Measurements from ENCODE around the gene GRPEL2. TPM values are rescaled to one million over a fixed set of nuclear protein-coding genes. Genes with fewer than 3 reads are reported as not detected.

GRPEL2 gene
- total RNA-seq, 2 experiments from 2014 or later, result 43.8 to 49.4 TPM

- H3K27me3 Mint-ChIP-seq, result no peaks in the 10 kb centered on the region
- POLR2A ChIA-PET, result interaction anchor here (0.9 to 2.6 kb wide), 3 partner anchors 28 to 179 kb away, joined by 3 to 12 read pairs (median 5); partner anchors contain the start of genes CSNK1A1 and GRPEL2
- H3K4me1 Mint-ChIP-seq, result no peaks in the 10 kb centered on the region
- no peak for DNase-seq
- no peaks in the 10 kb centered on the region for H3K9me3 Mint-ChIP-seq
- H3K36me3 Mint-ChIP-seq (ENCODE audit: low read depth), result peaks cover 7% of the 10 kb centered on the region
- CTCF ChIA-PET, result interaction anchor here (0.6 to 18.0 kb wide), 13 partner anchors 9 to 190 kb away, joined by 3 to 278 read pairs (median 5); partner anchors contain the start of gene PCYOX1L
- no peak overlapping the region for H3K27ac Mint-ChIP-seq
- H3K4me3 Mint-ChIP-seq, result no peak overlapping the region
These were observed 27.6 kb downstream of the GRPEL2 start for GRCh38 chr5:149372932-149373331.

GRCh38 chr5:149374303-149374702 lies 29.0 kb downstream of the GRPEL2 start:
- CTCF ChIA-PET, result interaction anchor here (1.1 to 18.0 kb wide), 3 partner anchors 28 to 56 kb away, joined by 3 to 278 read pairs (median 3); no protein-coding TSS in a partner anchor
- H3K36me3 Mint-ChIP-seq (ENCODE audit: low read depth), result peaks cover 2% of the 10 kb centered on the region
- H3K27ac Mint-ChIP-seq, result no peak overlapping the region
- no peaks in the 10 kb centered on the region for H3K27me3 Mint-ChIP-seq
- POLR2A ChIA-PET, result no interaction called here
- no peak for DNase-seq
- H3K4me1 Mint-ChIP-seq, result no peaks in the 10 kb centered on the region
- no peak overlapping the region for H3K4me3 Mint-ChIP-seq
- H3K9me3 Mint-ChIP-seq, result no peaks in the 10 kb centered on the region

- Mint-ChIP-seq H3K36me3 (ENCODE audit: low read depth) (peaks cover 2% of the 10 kb centered on the region), H3K4me1 (no peaks in the 10 kb centered on the region), H3K4me3 (no peak overlapping the region), H3K27ac (no peak overlapping the region), H3K27me3 (no peaks in the 10 kb centered on the region), H3K9me3 (no peaks in the 10 kb centered on the region)
- CTCF ChIA-PET, result interaction anchor here (3.0 to 18.0 kb wide), 2 partner anchors 8 to 57 kb away, joined by 14 to 278 read pairs; no protein-coding TSS in a partner anchor
- no peak for DNase-seq
- POLR2A ChIA-PET, result interaction anchor here (1.6 kb wide), 1 partner anchor 58 kb away, joined by 3 read pairs; no protein-coding TSS in a partner anchor
These were observed 29.5 kb downstream of the GRPEL2 start for GRCh38 chr5:149374801-149375200.

- H3K4me3 Mint-ChIP-seq, result no peak overlapping the region
- no peaks in the 10 kb centered on the region for H3K27me3 Mint-ChIP-seq
- no peak overlapping the region for H3K27ac Mint-ChIP-seq
- POLR2A ChIA-PET, result interaction anchor here (1.6 kb wide), 1 partner anchor 58 kb away, joined by 3 read pairs; no protein-coding TSS in a partner anchor
- H3K36me3 Mint-ChIP-seq (ENCODE audit: low read depth), result no peaks in the 10 kb centered on the region
- CTCF ChIA-PET, result interaction anchor here (0.9 to 18.0 kb wide), 7 partner anchors 8 to 497 kb away, joined by 3 to 278 read pairs (median 3); no protein-coding TSS in a partner anchor
- no peaks in the 10 kb centered on the region for H3K9me3 Mint-ChIP-seq
- no peaks in the 10 kb centered on the region for H3K4me1 Mint-ChIP-seq
- DNase-seq, result no peak
These were observed 30.1 kb downstream of the GRPEL2 start for GRCh38 chr5:149375434-149375833.

- Mint-ChIP-seq H3K27me3 (no peaks in the 10 kb centered on the region), H3K4me1 (no peaks in the 10 kb centered on the region), H3K27ac (no peak overlapping the region), H3K4me3 (no peak overlapping the region), H3K9me3 (no peaks in the 10 kb centered on the region), H3K36me3 (ENCODE audit: low read depth) (no peaks in the 10 kb centered on the region)
- ChIA-PET POLR2A (interaction anchor here (0.6 to 1.6 kb wide), 3 partner anchors 18 to 821 kb away, joined by 3 to 7 read pairs (median 4); partner anchors contain the start of gene PCYOX1L), CTCF (interaction anchor here (0.9 to 18.0 kb wide), 7 partner anchors 9 to 497 kb away, joined by 3 to 278 read pairs (median 3); no protein-coding TSS in a partner anchor)
- DNase-seq, result no peak
These were observed 30.8 kb downstream of the GRPEL2 start for GRCh38 chr5:149376104-149376503.

- ChIA-PET POLR2A (interaction anchor here (0.6 to 1.4 kb wide), 2 partner anchors 19 to 820 kb away, joined by 4 to 7 read pairs; partner anchors contain the start of gene PCYOX1L), CTCF (interaction anchor here (1.5 to 18.0 kb wide), 3 partner anchors 10 to 186 kb away, joined by 6 to 278 read pairs (median 14); no protein-coding TSS in a partner anchor)
- H3K9me3 Mint-ChIP-seq, result no peaks in the 10 kb centered on the region
- H3K4me1 Mint-ChIP-seq, result no peaks in the 10 kb centered on the region
- H3K4me3 Mint-ChIP-seq, result no peak overlapping the region
- peaks cover under 1% of the 10 kb centered on the region for H3K27me3 Mint-ChIP-seq
- no peak overlapping the region for H3K27ac Mint-ChIP-seq
- H3K36me3 Mint-ChIP-seq (ENCODE audit: low read depth), result no peaks in the 10 kb centered on the region
- no peak for DNase-seq
These were observed 31.6 kb downstream of the GRPEL2 start for GRCh38 chr5:149376711-149377447.

GRCh38 chr5:149378241-149378820 lies 33.0 kb downstream of the GRPEL2 start:
- Mint-ChIP-seq H3K27ac (no peak overlapping the region), H3K9me3 (no peaks in the 10 kb centered on the region), H3K4me3 (no peak overlapping the region), H3K4me1 (no peaks in the 10 kb centered on the region), H3K36me3 (ENCODE audit: low read depth) (no peaks in the 10 kb centered on the region), H3K27me3 (peaks cover 1% of the 10 kb centered on the region)
- no peak for DNase-seq
- ChIA-PET CTCF (no interaction called here), POLR2A (no interaction called here)

- H3K9me3 Mint-ChIP-seq, result no peaks in the 10 kb centered on the region
- H3K4me3 Mint-ChIP-seq, result no peak within 1 kb of the TSS
- no peaks in the 10 kb centered on the region for H3K4me1 Mint-ChIP-seq
- ChIA-PET POLR2A (no interaction called here), CTCF (interaction anchor here (1.1 to 4.4 kb wide), 5 partner anchors 8 to 186 kb away, joined by 4 to 39 read pairs (median 6); no protein-coding TSS in a partner anchor)
- peaks cover 1% of the 10 kb centered on the region for H3K27me3 Mint-ChIP-seq
- DNase-seq, result no peak
- H3K27ac Mint-ChIP-seq, result no peak within 1 kb of the TSS
- no peaks in the 10 kb centered on the region for H3K36me3 Mint-ChIP-seq (ENCODE audit: low read depth)
These were observed 34.0 kb downstream of the GRPEL2 start, which contains the start of gene IL17B for GRCh38 chr5:149379177-149379761. Gene IL17B (minus strand): TSS chr5:149379292. CDS start chr5:149379225, 67 bp downstream.

- H3K9me3 Mint-ChIP-seq, result no peaks in the 10 kb centered on the region
- POLR2A ChIA-PET, result no interaction called here
- DNase-seq, result no peak
- no peak overlapping the region for H3K27ac Mint-ChIP-seq
- peaks cover 1% of the 10 kb centered on the region for H3K27me3 Mint-ChIP-seq
- H3K4me3 Mint-ChIP-seq, result no peak overlapping the region
- CTCF ChIA-PET, result interaction anchor here (0.8 to 4.4 kb wide), 7 partner anchors 8 to 186 kb away, joined by 3 to 39 read pairs (median 5); no protein-coding TSS in a partner anchor
- H3K36me3 Mint-ChIP-seq (ENCODE audit: low read depth), result no peaks in the 10 kb centered on the region
- H3K4me1 Mint-ChIP-seq, result no peaks in the 10 kb centered on the region
These were observed 34.6 kb downstream of the GRPEL2 start for GRCh38 chr5:149379818-149380374.

- ChIA-PET CTCF (interaction anchor here (0.7 to 4.4 kb wide), 11 partner anchors 8 to 203 kb away, joined by 3 to 39 read pairs (median 6); partner anchors contain the start of gene PCYOX1L), POLR2A (interaction anchor here (1.3 kb wide), 1 partner anchor 181 kb away, joined by 5 read pairs; no protein-coding TSS in a partner anchor)
- no peaks in the 10 kb centered on the region for H3K36me3 Mint-ChIP-seq (ENCODE audit: low read depth)
- H3K4me3 Mint-ChIP-seq, result no peak overlapping the region
- no peak for DNase-seq
- H3K27me3 Mint-ChIP-seq, result peaks cover 1% of the 10 kb centered on the region
- no peak overlapping the region for H3K27ac Mint-ChIP-seq
- no peaks in the 10 kb centered on the region for H3K4me1 Mint-ChIP-seq
- H3K9me3 Mint-ChIP-seq, result no peaks in the 10 kb centered on the region
These were observed 35.3 kb downstream of the GRPEL2 start for GRCh38 chr5:149380466-149381121.

GRCh38 chr5:149381261-149381985 lies 36.1 kb downstream of the GRPEL2 start:
- peaks cover 1% of the 10 kb centered on the region for H3K27me3 Mint-ChIP-seq
- DNase-seq, result no peak
- H3K36me3 Mint-ChIP-seq (ENCODE audit: low read depth), result no peaks in the 10 kb centered on the region
- POLR2A ChIA-PET, result interaction anchor here (0.7 to 1.3 kb wide), 2 partner anchors 23 to 180 kb away, joined by 3 to 5 read pairs; partner anchors contain the start of gene PCYOX1L
- H3K27ac Mint-ChIP-seq, result no peak overlapping the region
- CTCF ChIA-PET, result interaction anchor here (0.7 to 4.4 kb wide), 11 partner anchors 9 to 237 kb away, joined by 3 to 39 read pairs (median 5); partner anchors contain the start of gene PCYOX1L
- no peaks in the 10 kb centered on the region for H3K9me3 Mint-ChIP-seq
- H3K4me3 Mint-ChIP-seq, result no peak overlapping the region
- H3K4me1 Mint-ChIP-seq, result no peaks in the 10 kb centered on the region
